Breast epithelium (tissue), 3 donors: ENCODE results near the gene HNRNPH1.
"Not testable (repeated sequence)": the region's sequence is repeated elsewhere in the genome, so short reads cannot be mapped to it uniquely, and the experiment has no call there.

Experiments
- POLR2A ChIP-seq: fragments of 450-650 bp; IDR thresholded peaks from one replicate; pipeline ENCODE4 v1.6.1; 2016; ENCODE audit warnings: antibody characterized with exemption, mild to moderate bottlenecking, moderate library complexity
- TF ChIP-seq, protein P1 (sequence below), 3 donors: fragments of 450-650 bp; IDR thresholded peaks; one replicate each; pipeline ENCODE4 v1.5.1; 2016 to 2017; ENCODE audit warnings: antibody characterized with exemption in 3 of 3, mild to moderate bottlenecking in 3 of 3, moderate library complexity in 3 of 3

DNA sequence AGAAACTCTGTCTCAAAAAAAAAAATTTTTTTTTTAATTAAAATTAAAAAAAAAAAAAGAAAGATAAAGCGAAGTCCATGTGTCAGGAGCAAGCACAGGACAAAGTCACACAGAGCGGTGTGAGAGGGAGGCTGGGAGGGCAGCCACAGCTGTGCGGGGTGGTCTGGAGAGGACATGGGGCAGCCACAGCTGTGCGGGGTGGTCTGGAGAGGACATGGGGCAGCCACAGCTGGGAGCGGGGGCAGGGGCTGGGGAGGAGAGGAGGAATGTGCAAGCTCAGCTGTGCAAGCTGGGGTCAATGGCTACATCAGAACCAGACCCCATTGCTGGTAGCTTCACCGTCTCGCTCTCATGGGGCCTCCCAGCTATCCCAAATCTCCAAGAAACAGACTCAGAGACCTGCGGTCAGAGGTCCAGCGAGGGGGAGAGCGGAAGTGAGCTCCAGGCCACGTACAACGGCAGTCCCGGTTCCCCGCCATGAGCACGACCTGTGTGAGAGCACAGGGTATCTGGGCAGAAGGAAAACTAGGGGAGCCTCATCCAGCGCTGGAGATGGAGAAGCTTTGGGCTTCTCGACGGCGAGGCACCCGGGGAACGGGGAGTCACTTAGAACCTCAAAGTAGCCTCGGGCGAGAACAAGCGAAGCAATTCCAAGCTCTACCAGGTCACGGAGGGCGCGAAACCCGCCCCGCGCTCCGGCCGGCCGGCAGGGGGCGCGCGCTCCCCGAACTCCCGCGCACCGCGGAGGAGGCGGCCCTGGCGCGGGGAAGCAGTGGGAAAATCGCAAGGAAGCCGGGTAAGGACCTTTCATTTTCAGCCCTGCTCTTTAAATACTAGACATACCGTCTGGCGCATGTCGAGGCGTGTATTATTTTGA is 34.1 kb upstream of the HNRNPH1 start:
- TF ChIP-seq, protein P1, sequence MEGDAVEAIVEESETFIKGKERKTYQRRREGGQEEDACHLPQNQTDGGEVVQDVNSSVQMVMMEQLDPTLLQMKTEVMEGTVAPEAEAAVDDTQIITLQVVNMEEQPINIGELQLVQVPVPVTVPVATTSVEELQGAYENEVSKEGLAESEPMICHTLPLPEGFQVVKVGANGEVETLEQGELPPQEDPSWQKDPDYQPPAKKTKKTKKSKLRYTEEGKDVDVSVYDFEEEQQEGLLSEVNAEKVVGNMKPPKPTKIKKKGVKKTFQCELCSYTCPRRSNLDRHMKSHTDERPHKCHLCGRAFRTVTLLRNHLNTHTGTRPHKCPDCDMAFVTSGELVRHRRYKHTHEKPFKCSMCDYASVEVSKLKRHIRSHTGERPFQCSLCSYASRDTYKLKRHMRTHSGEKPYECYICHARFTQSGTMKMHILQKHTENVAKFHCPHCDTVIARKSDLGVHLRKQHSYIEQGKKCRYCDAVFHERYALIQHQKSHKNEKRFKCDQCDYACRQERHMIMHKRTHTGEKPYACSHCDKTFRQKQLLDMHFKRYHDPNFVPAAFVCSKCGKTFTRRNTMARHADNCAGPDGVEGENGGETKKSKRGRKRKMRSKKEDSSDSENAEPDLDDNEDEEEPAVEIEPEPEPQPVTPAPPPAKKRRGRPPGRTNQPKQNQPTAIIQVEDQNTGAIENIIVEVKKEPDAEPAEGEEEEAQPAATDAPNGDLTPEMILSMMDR (IDR thresholded peaks at IDR 0.05), result not testable (repeated sequence)
- not testable (repeated sequence) for TF ChIP-seq POLR2A
